ENCODE data around the gene TNFRSF11A.

The TNFRSF11A gene

DNA sequence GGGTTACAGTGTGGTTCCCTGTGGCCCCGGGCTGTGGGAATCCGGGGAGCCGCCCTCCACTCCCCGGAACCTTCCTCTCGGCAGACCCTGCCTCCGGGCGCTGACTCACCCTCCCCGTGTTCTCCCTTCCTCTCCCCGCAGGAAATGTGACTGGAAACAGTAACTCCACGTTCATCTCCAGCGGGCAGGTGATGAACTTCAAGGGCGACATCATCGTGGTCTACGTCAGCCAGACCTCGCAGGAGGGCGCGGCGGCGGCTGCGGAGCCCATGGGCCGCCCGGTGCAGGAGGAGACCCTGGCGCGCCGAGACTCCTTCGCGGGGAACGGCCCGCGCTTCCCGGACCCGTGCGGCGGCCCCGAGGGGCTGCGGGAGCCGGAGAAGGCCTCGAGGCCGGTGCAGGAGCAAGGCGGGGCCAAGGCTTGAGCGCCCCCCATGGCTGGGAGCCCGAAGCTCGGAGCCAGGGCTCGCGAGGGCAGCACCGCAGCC lies 59.5 kb downstream of the TNFRSF11A start:
- DNase-seq = no peak

DNA sequence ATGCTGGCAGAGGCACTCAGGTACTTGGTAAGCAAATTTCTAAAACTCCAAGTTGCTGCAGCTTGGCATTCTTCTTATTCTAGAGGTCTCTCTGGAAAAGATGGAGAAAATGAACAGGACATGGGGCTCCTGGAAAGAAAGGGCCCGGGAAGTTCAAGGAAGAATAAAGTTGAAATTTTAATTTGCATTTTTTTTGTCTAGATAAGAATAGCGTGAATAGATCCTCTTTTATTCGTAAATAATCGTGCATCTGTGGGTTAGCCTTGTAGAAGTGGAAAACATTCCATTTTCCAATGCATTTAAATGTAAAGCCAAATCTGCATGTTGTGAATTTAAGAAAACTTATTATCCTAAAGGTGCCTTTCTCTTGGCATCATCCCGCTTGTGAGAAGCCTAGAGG lies 61.0 kb downstream of the TNFRSF11A start:
- DNase-seq = no peak

- DNase-seq = no peak
Observed at GRCh38 chr18:62386601-62387000, 61.5 kb downstream of the TNFRSF11A start.

DNA sequence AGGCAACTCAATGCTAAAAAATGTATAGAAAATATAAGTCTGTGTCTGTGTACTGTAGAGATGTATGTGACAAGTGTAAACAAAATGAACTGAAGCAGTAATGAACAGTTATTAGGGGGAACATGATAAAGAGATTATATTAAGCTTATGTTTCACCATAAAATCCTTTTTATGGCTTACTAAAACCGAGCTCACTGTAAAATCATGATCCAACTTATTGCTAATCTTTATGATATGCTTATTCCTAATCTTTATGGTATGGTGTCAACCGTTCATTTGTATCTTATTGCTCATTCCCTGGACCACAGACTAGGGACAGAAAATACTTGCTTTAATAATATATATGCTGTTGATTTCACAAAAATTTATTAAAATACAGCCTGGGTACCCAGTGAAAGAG lies 62.1 kb downstream of the TNFRSF11A start:
- DNase-seq = peak; percentile 7

GRCh38 chr18:62388855-62389760 lies 64.0 kb downstream of the TNFRSF11A start:
- no peak for DNase-seq

DNA sequence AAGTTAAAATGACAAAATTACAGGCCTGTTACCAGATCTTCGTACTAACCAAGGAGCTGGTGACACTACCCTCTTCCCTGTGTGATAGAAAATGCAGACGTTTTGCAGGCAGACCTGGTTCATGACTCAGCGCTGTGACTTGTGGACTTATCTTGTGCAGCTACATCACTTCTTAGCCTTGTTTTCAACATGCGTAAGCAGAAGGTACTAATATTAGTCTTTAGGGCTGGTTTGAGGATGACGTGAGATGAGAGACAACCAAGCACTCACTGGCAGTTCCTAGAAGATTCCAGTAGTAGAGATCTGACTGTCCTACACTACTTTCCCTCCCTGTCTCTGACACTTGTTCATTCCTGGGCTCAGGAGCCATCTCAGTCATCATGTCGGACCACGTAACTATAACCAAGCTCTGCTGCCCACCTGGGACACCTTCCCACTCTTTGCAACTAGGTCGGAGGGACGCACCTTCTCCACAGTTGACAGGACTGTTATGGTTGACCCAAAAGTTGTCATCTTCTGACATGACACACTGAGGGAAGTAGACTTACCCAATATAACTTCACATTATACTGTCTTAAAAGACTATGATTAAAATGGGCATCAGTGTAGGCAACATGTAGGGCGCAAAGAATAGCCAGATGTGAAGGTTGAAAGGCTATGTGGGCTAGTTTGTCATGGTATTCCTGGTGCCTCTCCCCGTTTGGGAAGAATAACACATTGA lies 64.8 kb downstream of the TNFRSF11A start:
- no peak for DNase-seq

DNA sequence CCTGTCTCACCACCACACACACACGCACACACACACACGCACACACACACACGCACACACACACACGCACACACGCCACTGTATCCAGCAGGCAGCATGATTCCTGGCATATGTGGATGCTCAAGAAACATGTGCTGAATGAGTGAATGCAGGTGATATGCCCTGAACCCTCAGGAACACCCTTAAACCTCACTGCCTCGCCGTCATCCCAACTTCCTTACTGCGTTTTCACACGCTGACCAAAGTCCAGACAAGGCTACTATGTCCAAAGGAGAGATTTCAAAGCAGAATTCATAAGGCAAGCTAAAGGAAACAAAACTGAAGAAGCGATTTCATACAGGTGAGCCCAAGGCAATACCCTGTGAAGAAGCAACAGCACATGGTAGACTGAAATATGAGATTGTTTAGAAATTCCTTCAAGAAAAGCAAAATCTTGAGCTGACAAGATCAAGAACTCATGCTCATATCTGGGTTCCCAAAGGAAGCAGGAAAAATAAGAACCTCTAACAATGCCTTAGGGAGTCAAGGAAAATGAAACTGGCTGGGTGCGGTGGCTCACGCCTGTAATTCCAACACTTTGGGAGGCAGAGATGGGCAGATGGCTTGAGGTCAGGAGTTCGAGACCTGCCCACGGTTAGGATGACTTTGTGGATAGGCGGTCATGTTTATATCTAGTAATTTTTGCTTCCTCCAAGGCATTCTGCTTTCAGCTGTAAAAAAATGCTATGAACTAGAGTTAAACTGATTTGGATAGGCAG lies 69.1 kb downstream of the TNFRSF11A start:
- no peak for DNase-seq

GRCh38 chr18:62396381-62396780 lies 71.3 kb downstream of the TNFRSF11A start:
- no peak for DNase-seq

- DNase-seq = no peak
Observed at GRCh38 chr18:62396967-62397366, 71.9 kb downstream of the TNFRSF11A start.

- DNase-seq = no peak
Observed at GRCh38 chr18:62398291-62398690, 73.2 kb downstream of the TNFRSF11A start.

- no peak for DNase-seq
Observed at GRCh38 chr18:62399276-62399675, 74.2 kb downstream of the TNFRSF11A start.

- no peak for DNase-seq
Observed at GRCh38 chr18:62399781-62400308, 74.7 kb downstream of the TNFRSF11A start.

GRCh38 chr18:62400916-62401315 lies 75.8 kb downstream of the TNFRSF11A start:
- DNase-seq = no peak

GRCh38 chr18:62402342-62402948 lies 77.3 kb downstream of the TNFRSF11A start:
- DNase-seq = no peak

GRCh38 chr18:62403120-62403519 lies 78.0 kb downstream of the TNFRSF11A start:
- DNase-seq = no peak

- no peak for DNase-seq
Observed at GRCh38 chr18:62404881-62405280, 79.8 kb downstream of the TNFRSF11A start.

GRCh38 chr18:62407660-62408059 lies 82.5 kb downstream of the TNFRSF11A start:
- DNase-seq = no peak

- no peak for DNase-seq
Observed at GRCh38 chr18:62409821-62410220, 84.7 kb downstream of the TNFRSF11A start.

DNA sequence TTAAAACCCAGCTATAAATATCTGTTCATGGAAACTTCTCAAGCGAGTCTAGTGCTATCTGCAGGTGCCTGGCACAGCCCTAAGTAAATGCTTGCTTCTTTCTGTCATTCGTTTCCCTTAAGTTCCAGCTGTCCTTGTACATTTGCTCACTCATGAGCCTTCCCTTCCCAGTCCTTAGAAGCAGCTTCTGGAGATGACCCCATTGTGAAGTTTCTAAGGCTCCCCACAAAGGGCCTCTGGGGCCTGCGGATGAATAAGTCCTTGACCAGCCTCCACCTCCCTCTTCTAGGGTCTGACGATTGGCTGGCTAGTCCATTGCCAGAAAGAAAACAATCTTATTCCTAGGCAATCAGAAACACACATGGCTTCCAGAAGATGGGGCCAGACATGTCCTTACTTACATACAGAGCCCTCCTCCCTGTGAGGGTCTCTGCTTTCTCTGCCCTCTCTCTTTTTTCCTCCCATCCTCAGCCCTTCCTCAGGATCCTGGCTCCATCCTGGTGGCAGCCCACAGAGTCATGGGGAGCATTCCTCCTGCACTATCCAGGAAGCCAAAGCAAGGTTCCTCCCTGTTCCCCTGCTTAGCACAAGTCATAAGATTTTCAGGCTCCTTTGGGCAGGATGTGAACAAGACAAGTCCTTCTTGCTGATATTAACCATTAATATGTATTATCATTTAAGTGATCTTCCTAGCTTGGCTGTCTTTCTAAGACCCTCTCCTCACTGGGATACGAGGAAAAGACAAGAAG lies 87.3 kb downstream of the TNFRSF11A start:
- no peak for DNase-seq

GRCh38 chr18:62413206-62413605 lies 88.1 kb downstream of the TNFRSF11A start:
- DNase-seq = no peak

- DNase-seq = no peak
Observed at GRCh38 chr18:62418258-62418657, 93.1 kb downstream of the TNFRSF11A start.

DNA sequence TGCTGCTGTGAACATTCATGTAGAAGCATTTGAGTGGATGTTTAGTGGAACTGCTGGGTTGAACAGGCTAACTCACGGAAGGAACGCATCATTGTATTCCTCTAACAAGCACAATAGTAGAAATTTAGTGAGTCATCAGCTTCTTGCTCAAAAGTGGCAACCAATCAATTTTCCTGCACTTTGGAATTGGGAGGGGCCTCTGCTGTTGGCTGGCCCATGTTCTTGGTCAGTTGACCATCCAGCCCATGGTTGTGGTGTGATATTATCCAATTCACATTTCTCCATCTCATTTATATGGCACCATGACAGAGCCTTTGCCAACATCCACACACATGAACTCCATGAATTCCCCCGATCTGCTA lies 95.0 kb downstream of the TNFRSF11A start:
- DNase-seq = peak; percentile 46
